ES-I3 (cell line): ENCODE data around the gene TBPL1.

Experiments
- H3K36me3 ChIP-seq: 2 replicates; pipeline ENCODE4 v1.6.1; 2013; ENCODE audit warnings: mild to moderate bottlenecking, low read length, control low read depth, moderate library complexity; ENCODE audit not compliant: insufficient read depth
- H3K4me1 ChIP-seq: 2 replicates; pipeline ENCODE4 v1.6.1; 2013; ENCODE audit warnings: mild to moderate bottlenecking, control low read depth, low read length; ENCODE audit not compliant: insufficient read depth
- H3K9ac ChIP-seq: 2 replicates; pipeline ENCODE4 v1.6.1; 2013; ENCODE audit warnings: low read depth, mild to moderate bottlenecking, low read length, moderate library complexity
- H3K9me3 ChIP-seq: 2 replicates; pipeline ENCODE4 v1.6.1; 2013; ENCODE audit warnings: mild to moderate bottlenecking, low read length, moderate library complexity; ENCODE audit not compliant: control insufficient read depth, insufficient read depth

Gene TBPL1

DNA sequence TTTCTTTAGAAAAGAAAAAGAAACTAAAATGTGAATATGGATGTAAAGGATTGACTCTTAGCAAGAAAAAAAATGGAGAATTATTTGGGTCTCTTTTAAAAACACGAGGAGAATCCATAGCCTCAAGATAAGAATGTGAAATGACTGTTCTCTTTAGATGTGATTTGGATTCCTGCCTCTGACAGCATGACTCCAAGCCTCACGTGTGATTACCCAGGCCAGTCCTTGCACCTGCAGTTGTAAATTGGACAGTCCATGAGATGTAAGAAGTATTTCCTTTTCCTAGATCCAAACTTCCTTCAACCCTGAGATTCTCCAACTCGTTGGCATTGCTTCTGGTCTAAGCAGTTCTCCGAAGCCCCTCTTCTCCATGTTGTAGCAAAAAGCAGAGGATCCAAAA lies 67.5 kb downstream of the TBPL1 start:
- Histone ChIP-seq H3K9ac (no peak overlapping the region), H3K9me3 (no peaks in the 10 kb centered on the region), H3K36me3 (no peaks in the 10 kb centered on the region), H3K4me1 (peaks cover 1% of the 10 kb centered on the region; the same call in 1 of the 2 replicates)

GRCh38 chr6:134020968-134021367 lies 67.9 kb downstream of the TBPL1 start:
- Histone ChIP-seq H3K4me1 (no peaks in the 10 kb centered on the region), H3K9ac (no peak overlapping the region), H3K36me3 (no peaks in the 10 kb centered on the region), H3K9me3 (no peaks in the 10 kb centered on the region)

- no peaks in the 10 kb centered on the region for H3K4me1 ChIP-seq
- H3K9me3 ChIP-seq = no peaks in the 10 kb centered on the region
- no peak overlapping the region for H3K9ac ChIP-seq
- no peaks in the 10 kb centered on the region for H3K36me3 ChIP-seq
Observed at GRCh38 chr6:134021396-134022122, 68.5 kb downstream of the TBPL1 start.

DNA sequence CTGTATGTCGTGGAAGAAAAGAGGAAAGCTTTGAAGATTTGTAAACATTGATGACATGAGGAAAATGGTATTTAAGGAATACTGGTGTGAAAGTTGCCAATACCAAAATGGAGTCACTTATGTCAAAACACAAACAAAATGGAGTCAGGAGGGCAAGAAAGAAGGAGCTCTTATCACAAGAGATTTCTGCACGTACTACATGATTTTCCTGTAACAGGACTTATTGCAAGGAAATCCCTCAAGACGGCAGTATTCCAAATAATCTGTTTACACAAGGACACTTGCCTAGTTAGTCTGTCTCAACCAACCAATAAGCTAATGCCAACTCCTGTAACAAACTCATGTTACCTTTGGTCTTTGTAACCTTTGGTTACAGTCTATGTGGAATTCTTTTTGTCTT lies 69.6 kb downstream of the TBPL1 start:
- Histone ChIP-seq H3K36me3 (no peaks in the 10 kb centered on the region), H3K9ac (no peak overlapping the region), H3K4me1 (no peaks in the 10 kb centered on the region), H3K9me3 (no peaks in the 10 kb centered on the region)

DNA sequence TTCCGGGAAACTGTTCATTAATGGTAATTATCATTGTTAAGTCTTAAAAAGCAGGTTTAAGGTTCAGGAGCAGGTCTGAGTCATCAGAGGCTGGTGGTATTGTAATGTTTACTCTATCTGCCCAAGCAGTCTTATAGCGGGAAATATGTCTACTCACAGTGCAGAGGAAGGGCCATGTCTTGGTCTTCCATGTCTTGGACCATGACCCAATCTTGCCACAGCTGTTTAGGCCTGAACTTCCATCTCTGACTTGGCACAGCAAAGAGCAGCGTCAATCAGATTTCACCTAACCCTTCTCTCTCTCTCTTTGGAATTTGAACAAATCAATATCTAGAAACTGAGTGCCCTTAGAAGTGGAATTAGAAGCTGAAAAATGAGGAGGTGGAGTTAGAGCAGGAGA lies 73.6 kb downstream of the TBPL1 start:
- H3K4me1 ChIP-seq = no peaks in the 10 kb centered on the region
- H3K9me3 ChIP-seq = no peaks in the 10 kb centered on the region
- H3K9ac ChIP-seq = no peak overlapping the region

DNA sequence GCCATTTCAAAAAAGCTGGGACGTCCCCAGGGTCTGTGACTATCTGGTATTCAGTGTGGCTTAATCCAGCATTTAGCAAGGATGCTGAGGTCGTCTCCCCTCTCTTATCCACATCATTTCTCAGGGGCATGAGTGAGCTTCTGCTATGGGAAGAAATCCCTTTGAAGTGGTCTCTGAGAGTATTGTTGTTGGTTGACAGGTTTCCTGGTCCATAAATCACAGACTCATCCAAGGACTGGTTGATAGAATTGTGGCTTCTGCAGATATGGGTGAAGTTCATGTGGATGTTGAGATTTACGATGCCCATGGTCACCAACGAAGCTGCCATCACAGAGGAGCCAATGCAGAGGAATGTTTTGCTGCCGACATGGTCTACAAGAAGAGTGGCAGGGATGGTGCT lies 75.4 kb downstream of the TBPL1 start:
- Histone ChIP-seq H3K36me3 (peaks cover 3% of the 10 kb centered on the region; the same call in 1 of the 2 replicates), H3K9ac (no peak overlapping the region), H3K4me1 (no peaks in the 10 kb centered on the region), H3K9me3 (no peaks in the 10 kb centered on the region)

More for the DNA sequence above, 73.6 kb downstream of the TBPL1 start:
- H3K36me3 ChIP-seq = peaks cover 3% of the 10 kb centered on the region; the same call in 1 of the 2 replicates

DNA sequence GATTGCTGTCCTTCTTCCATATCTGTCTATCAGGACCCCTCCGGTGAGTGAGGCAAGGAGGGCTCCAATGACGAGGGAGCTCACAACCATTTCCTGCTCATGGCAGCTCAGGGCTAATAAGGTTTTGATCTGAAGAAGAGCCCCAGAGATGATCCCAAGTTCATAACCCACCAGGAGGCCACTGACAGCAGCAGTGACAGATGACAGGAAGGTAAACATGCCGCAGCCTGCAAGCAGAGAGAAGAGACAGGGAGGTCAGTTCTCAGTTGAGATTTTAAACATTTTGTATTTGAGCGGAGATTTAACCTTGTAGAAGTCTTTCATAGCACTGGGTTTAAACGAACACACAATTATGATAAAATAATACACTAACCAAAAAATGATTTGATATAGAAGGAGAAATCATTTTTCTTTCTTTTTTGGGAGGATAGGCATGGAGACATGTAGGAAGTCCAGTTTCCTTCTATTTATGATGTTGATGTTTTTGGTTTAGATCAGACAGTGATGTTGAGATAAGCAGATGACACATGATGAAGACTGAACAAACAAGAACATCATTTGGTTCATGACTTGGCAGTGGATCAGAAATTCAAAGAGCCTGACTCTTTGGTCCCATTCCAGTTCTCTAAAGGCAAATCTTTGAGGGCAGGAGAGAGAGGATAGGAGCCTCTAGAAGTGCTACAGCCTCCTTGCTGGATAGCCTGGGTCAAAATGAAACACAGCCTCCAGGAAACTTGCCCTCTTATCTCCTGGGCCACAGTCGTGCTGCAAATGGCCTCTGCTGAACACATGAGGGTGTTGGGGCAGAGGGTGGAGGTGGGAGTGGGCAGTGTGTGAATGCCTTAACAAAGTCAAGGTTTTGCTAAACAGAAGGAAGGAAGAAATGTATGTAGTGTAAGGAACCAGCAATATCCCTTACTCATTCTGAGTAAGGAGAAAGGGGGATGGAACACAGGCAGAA lies 76.8 kb downstream of the TBPL1 start:
- no peaks in the 10 kb centered on the region for H3K9me3 ChIP-seq

GRCh38 chr6:134031696-134032255 lies 78.8 kb downstream of the TBPL1 start:
- no peak overlapping the region for H3K9ac ChIP-seq
- H3K9me3 ChIP-seq = peaks cover 3% of the 10 kb centered on the region; the same call in 1 of the 2 replicates
- H3K4me1 ChIP-seq = peaks cover 6% of the 10 kb centered on the region; the same call in 1 of the 2 replicates
- peaks cover 3% of the 10 kb centered on the region; the same call in 1 of the 2 replicates for H3K36me3 ChIP-seq

More for the DNA sequence above, 76.8 kb downstream of the TBPL1 start:
- Histone ChIP-seq H3K36me3 (peaks cover 3% of the 10 kb centered on the region; the same call in 1 of the 2 replicates), H3K9ac (no peak overlapping the region), H3K4me1 (no peaks in the 10 kb centered on the region)

DNA sequence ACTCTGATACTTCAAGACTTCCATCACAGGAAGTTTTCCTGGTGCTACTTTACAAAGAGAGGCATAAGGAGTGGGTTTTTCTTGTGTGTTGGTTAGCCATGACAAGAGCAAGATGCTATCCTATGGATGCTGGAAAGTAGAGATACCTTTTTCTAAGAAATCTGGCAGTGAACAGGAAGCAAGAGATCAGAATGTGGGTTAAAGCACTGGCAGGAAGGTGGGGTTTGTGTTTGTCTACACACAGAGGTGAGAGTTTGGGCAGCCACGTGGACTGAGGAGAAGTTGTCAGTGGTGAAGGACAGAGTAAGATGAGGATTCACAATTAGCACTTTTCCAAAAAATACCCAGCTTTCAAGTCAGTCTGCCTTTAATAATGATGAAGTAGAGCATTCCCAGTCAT lies 81.5 kb downstream of the TBPL1 start:
- H3K9ac ChIP-seq = no peak overlapping the region
- no peaks in the 10 kb centered on the region for H3K36me3 ChIP-seq
- peaks cover 3% of the 10 kb centered on the region; the same call in 1 of the 2 replicates for H3K9me3 ChIP-seq
- peaks cover 6% of the 10 kb centered on the region; the same call in 1 of the 2 replicates for H3K4me1 ChIP-seq

GRCh38 chr6:134034961-134035822 lies 82.2 kb downstream of the TBPL1 start:
- peaks cover 3% of the 10 kb centered on the region; the same call in 1 of the 2 replicates for H3K9me3 ChIP-seq
- H3K36me3 ChIP-seq = no peaks in the 10 kb centered on the region
- H3K4me1 ChIP-seq = peaks cover 6% of the 10 kb centered on the region; the same call in 1 of the 2 replicates
- H3K9ac ChIP-seq = no peak overlapping the region

DNA sequence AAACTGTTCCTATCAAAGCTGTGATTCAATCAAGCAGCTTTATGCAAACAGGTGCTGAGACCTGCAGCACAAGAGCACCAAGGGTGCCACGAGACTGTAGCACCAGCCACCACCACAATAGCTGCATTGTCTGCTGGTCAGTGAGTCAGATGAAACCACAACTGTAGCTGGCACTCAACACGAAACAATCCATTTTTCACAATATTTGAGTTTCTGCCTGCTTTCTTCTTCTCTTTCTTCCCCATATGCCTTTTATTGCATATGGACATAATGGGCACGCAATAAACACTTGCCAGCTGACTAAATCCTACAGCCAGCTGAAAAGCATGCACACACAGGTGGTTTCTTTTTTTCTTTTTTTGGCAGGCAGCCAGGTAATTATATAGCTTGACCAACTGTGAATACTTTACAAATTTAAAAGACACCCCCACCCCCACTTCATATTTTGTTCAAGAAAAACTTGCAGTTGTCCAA lies 82.8 kb downstream of the TBPL1 start:
- Histone ChIP-seq H3K4me1 (peaks cover 6% of the 10 kb centered on the region; the same call in 1 of the 2 replicates), H3K9ac (no peak overlapping the region), H3K9me3 (peaks cover 3% of the 10 kb centered on the region; the same call in 1 of the 2 replicates)

DNA sequence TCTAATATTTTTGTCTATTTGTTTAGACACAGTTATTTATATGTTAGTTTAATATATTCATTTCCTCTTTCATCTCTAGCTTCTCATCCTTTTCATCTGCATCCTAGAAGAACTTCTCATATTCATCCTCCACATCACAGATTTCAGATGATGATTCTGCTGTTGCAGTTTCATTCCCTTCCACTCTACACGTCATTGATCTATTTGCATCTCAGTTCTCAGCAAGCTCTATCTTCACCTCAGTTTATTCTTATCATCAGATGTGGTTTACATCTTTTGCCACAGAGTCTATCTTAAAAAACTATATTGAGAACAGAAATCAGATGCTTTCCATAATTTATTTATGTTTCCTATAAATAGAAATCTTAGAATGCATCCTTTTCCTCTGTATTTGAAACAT lies 86.1 kb downstream of the TBPL1 start:
- H3K4me1 ChIP-seq = peaks cover 14% of the 10 kb centered on the region

More for the DNA sequence above, 82.8 kb downstream of the TBPL1 start:
- no peaks in the 10 kb centered on the region for H3K36me3 ChIP-seq

More for the DNA sequence above, 86.1 kb downstream of the TBPL1 start:
- H3K9ac ChIP-seq = no peak overlapping the region
- H3K36me3 ChIP-seq = no peaks in the 10 kb centered on the region
- peaks cover 3% of the 10 kb centered on the region; the same call in 1 of the 2 replicates for H3K9me3 ChIP-seq
